GM19099 (cell line): ENCODE results near the gene TPCN2.

Experiments
- POLR2A ChIP-seq: IDR thresholded peaks from 3 replicates; pipeline ENCODE4 v1.6.1; 2011; ENCODE audit warnings: low read depth; ENCODE audit not compliant: insufficient read length; ENCODE audit errors: extremely low read depth

TPCN2 gene

DNA sequence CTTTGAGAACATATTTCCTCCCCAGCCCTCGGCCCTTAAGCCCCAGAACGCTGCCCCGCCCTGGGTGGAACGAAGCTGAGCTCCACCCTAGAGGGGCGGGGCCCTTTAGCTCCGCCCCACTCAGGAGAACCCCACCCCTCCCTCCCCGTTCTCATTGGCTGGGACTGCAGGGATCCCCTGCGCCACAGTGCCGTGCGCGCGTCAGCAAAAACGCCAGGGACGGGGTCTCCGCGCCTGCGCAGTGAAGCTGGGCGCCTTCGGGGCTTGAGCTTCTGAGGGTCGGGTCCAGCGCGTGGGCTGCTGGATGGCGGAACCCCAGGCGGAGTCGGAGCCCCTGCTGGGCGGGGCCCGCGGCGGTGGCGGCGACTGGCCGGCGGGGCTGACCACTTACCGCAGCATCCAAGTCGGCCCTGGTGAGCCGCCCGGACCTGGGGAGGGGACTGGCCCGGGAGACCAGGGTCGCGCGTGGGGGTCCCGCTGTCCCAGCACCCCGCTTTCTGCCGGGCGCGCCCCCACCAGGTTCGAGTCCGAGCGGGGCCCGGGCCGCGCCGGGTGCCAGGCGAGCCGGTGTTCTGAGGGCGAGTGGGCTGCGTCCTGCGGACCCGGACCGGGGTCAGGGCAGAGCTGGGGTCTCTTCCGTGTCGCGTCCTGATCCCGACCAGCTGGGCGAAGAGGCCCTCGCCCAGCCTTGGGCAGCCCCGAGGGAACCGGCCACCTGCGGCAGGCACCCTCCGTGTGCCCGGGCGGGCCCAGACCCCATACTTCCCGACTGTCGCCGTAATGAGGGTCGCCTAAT is at the start of gene TPCN2:
TPCN2 (plus strand) TSS at position 239 of the 796 bp plus-strand sequence; CDS start at position 305, 66 bp downstream.
- TF ChIP-seq POLR2A, result peak; percentile 77

DNA sequence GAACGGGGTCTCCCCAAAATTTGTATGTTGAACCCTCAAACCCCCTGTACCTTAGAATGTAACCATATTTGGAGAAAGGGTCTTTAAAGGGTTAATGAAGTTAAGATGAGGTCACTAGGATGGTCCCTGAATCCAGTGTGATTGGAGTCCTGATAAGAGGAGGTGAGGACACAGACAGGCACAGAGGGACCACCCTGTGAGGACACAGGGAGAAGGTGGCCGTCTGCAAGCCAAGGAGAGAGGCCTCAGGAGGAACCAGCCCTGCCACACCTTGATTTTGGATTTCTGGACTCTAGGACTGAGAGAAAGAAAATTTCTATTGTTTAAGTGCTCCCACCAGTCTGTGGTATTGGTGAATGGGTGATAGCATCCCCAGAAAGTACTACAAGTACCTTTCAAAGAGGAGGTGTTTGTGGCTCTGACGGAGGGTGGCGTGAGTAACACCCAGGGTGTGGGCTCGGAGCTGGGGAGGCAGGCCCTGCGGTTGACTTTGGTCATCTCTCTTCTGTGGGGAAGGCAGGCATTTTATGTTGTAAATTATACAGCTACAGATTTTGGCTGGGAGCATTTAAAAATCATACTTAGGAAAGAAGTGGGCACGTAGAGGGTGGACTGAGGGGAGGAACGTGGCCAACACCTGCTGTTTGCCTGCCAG is 49.5 kb upstream of the TPCN2 start:
- no peak for TF ChIP-seq POLR2A

DNA sequence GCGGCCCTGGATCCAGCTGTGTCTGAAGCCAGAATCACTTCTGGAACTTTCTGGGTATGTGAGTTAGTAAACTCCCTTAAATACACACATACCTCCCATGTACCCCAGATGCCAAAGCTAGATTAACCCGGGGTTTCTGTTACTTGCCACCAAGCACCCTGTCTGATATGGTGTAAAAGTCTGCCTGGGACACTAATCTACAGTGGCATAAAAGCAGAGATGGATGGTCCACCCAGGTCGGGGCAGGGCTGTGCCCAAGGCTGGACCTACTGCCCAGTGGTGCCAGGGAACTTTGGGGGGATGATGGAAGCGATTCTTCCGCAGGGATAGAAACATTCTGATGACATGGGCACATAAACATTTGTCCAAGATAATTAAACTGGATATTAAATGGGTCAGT is 48.3 kb upstream of the TPCN2 start:
- TF ChIP-seq POLR2A, result no peak

DNA sequence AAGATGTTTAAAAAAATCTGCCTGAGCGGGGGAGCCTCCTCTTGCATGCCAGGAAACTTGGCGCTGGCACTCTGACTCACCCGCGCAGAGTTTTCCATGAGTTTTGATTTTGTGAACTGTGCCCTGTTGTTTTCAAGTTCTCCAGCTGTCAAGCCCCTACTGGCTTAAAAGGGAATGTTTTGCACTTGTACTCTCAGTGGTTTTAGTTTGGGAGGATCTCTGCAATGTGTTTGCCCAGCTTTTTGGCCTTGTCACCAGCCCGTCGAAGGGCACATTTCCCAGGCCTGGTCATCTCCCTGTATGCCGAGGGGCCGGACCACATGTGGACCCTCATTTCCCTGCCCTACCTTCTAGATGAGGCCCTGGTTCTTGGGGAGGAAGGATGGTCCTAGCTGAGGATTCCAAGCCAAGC is 47.9 kb upstream of the TPCN2 start:
- no peak for TF ChIP-seq POLR2A

DNA sequence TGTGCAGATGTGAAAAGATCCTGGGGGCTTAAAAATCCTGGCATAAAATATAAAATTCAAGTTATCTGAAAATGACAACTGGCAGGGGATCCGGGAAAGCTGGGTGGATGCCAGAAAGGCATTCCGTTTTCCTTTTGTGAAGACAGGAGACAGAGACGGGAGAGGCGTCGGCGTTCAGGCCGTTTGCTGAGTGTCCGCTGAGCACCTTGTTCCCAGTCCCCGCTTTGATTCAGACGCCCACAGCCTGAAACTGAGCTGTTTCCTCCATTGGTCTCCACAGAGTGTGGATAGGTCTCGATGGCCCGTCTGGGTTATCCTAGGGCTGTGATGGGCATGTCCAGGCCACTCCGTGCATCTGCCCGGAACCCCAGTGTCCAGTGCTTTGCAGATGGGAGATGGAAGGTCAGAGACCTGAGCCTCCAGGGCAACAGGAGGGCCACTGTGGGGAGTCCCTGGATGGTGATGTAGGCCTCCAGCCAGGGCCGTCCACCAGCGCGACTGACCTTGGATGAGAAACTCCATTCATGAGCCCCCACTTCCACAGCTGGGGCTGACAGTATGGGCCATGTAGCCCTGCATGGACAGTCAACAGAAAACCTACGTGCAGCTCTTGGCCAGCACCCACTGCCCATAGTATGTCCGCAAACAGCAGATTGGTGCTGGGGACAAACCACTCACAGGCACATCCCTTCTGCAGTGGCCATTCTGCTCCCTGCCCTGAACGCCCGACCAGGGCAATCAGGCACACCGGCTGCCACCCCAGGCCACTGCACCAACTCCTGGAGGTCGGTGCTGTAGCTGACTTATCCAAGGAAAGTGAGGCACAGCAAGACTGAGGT is 47.3 kb upstream of the TPCN2 start:
- TF ChIP-seq POLR2A, result no peak

DNA sequence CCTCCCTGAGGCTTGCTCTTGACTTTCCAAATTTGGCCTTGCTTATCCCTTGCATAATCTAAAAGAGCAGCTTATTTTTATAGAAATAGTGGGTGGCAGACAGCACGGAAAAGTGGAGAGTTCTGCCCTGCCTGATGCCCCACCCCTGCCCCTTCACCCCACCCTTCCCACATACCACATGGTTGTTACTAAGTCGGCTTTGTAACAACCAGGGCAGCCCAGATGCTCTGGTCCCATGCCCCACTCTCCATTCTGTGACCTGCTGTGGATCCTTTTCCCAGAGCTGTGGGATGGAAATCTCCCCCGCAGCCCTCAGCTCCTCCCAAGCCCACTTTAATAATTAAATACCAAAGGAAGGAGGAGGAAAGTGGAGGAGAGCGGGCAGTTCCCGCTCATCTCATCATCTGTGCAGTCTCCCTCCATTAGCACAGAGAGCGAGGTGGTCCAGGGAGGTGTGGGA is 46.6 kb upstream of the TPCN2 start:
- no peak for TF ChIP-seq POLR2A

DNA sequence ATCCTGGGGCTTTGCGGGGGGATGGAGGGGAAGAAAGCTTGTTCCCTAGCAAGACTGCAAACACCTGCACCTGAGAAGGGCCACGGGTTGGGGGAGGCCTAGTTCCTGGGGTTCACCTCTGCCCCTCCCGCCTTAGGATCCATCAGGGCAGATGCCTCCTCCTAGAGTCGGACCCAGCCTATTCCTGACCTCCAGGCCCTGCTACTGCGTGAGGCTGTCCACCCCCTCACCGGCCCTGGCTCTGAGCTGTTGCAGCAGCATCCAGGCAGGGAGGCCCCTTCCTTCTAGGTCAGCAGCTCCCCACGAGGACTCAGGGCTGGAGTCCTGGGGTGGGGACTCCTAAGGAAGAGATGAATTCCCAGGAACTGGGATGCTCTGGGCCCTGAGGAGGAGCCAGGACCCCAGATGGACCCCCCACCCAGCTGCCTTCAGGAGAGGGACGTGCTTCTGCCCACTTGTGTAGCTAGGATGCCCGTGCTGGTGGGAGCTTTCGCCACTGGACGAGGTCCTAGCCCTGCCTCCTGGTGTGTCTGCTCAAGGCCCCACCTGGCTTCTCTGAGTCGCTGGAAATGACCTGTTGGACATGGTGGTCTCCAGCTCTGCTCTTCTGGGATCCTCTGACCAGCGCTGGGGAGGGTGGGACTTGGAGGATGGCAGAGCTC is 46.0 kb upstream of the TPCN2 start:
- TF ChIP-seq POLR2A, result no peak

DNA sequence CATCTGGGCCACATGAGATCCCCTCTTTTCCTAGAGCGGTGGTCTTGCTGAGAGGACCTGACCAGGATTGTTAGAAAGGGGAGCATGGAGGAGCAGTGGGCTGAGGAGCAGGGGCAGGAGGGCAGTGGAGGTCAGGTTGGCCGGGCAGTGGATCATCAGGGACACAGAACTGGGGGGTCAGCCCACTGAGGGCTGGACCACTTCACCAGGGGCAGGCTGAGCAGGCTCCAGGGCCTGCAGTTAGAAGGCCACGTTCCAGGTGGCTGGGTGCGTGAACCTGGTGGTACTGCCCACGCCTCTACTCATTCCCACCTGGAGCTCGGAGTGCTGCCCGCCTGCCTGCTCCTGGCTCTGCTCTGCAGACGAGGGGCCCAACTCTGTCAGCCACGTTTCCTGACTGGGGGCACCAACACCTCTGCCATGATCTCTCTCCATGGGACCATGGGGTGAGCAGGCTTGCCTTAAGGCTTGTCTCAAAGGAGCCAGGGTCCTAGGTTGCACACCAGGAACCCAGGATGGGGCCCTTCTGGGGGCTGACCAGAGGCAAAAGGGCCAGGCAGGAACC is 45.3 kb upstream of the TPCN2 start:
- TF ChIP-seq POLR2A, result no peak

DNA sequence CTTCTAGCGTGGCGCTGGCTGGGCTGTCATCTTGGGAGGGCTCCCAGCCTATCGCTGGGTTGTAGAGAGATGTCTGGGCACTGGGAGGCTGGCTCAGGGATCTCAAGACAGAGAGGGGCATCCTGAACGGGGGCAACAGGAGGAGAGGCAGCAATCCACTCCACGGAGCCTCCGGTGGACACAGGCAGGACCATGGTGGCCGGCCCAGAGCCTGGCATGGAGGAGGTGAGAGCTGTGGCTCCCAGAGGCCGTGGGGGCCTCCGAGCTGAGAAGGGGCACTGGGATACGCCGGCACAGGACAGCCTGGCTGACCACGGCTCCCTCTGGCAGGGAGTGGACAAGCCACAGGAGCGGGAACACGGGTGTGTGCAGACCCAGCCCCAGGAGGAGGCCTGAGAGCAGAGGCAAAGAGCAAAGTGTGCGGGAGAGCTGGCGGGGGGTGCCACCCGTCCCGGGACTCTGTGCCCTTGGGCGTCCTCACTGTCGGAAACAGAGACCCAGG is 44.8 kb upstream of the TPCN2 start:
- no peak for TF ChIP-seq POLR2A

DNA sequence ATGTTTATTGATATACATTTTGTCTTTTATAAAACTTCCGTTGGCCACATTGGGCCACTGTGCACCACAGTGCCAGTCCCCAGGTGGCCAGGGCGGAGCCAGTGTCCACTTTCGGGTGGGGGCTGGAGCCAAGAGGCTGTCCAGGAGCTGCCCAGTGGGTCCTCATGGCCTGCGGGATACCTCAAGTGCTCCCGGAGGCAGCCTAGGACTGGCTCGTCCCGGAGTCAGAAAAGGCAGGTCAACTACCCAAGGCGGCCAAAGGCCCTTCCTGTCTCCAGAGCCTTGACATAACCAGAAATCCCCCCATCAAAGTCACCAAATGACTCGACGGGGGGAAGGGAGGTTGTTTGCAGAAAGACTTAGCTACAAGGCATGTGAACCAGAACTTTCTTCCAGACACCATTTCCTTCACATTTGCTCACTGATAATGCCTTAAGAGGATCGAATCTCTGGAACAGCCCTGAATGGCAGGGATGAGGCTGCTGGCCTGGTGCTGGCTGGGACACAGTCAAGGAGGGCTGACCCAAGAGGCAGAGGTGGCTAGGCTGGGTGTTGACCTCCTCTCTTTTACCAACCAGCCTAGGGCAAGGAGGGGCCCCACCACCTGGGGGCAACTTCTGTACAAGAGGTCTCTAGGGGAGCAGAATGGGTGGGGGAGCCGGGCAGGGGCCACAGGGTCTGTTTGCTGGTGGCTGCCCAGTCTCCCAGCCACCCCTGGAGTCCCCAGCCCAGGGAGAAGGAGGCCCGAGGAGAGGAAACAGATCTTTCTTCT is 44.1 kb upstream of the TPCN2 start:
- no peak for TF ChIP-seq POLR2A

DNA sequence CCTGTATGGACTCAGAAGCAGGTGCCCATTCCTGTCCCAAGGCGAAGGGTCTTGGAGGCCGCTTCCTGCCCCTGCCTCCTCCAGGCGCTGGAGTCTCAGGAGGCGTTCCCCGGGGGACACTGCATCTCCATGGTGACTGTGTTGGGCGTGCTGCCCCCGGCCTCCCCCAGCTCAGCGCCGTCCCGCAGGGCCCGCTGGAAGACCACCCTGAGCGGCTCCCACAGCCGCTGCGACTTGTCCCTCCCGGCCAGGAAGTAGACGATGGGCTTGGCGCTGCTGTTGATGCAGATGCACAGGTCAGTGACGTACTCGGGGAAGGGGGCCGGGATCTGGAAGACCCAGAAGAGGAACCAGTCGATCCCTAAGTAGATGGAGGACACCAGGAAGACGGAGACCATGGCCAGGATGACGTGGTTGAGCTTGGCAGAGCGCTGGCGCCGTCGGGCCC is 43.5 kb upstream of the TPCN2 start:
- TF ChIP-seq POLR2A, result no peak

DNA sequence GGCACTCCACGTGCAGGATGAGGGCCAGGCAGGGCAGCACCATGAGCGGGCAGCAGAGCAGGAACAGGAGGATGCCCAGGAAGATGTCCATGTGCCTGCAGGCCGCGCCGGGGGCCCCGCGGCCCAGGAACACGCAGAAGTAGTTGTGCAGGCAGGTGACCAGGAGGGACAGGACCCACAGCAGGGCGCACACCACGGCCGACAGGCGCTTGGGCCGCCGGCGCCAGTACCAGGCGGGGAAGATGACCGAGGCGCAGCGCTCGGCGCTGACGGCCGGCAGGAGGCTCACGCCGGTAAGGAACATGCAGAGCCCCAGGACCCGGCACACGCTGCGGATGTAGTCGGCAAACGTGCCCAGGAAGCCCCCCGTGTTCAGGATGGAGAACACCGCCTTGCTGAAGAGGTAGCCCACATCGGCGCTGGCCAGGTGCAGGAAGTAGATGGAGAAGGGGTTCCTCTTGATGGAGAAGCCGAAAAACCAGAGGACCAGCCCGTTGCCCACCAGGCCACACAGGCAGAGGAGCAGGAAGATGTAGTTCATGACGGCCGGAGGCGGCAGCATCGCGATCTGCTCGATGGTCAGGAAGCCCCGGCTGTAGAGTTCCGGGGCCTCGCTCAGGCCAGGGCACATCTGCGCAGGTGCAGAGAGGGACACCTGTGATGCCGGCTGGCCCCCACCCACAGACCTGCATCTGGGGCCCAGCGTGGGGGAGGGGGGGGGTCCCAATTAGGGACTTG is 42.9 kb upstream of the TPCN2 start:
- no peak for TF ChIP-seq POLR2A

DNA sequence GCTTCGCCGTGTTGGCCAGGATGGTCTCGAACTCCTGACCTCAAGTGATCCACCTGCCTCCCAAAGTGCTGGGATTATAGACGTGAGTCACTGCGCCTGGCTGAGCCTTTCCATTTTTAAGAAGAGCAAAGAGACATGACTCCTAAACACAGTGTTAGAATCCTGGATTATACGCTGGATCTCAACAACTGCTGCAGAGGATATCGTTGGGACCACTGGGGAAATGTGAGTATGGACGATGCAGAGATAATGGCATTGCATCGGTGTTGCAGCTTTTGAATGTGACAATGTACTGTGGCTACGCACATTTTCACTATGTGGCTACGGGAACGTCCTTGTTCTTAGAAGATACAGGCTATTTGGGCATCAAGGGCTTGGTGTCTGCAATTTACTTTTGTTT is 41.9 kb upstream of the TPCN2 start:
- TF ChIP-seq POLR2A, result no peak

DNA sequence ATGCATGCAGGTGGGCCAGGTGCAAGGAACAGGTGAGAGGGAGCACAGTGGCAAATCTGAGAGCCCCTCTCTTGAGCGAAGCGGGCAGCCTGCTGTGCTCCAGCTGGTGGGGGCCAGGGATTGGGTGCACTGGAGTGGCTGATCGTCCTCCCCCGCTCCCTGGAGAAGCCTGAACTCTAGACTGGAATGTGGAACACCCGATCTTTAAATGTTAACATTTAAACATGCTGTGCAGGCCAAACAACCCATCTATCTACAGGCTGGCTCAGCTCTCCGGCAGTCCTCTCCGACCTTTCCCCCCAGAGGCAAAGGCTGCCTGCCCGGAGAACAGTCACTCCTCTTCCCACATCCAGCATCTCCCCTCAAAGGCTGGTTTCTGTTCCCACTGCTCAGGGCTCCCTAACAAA is 40.8 kb upstream of the TPCN2 start:
- no peak for TF ChIP-seq POLR2A
